ENCODE data around the gene KANSL1L. TPM values are rescaled to one million over a fixed set of nuclear protein-coding genes. Genes with fewer than 3 reads are reported as not detected.

KANSL1L gene
- total RNA-seq, 1 experiment from 2014 or later: 8.8 TPM

- H4K20me1 ChIP-seq (ENCODE audit: insufficient read depth): no peaks in the 10 kb centered on the region
- CTCF ChIA-PET: no interaction called here
- H3K9me2 ChIP-seq (ENCODE audit: insufficient read depth): no peaks in the 10 kb centered on the region
- no peak overlapping the region for H2AFZ ChIP-seq
- POLR2A ChIA-PET (ENCODE audit: unreplicated experiment): no interaction called here
- no peaks in the 10 kb centered on the region for H3K9me3 ChIP-seq (ENCODE audit: insufficient read depth, low read depth)
- no peaks in the 10 kb centered on the region for H3K27me3 ChIP-seq (ENCODE audit: insufficient read depth, low read depth)
- no peak overlapping the region for H3K27ac ChIP-seq
- intact Hi-C loops (cut with micrococcal nuclease; ENCODE audit: unreplicated experiment): no loop called here
- no peak for DNase-seq
- H3K4me1 ChIP-seq (replicated peaks; ENCODE audit: insufficient read depth): no peaks in the 10 kb centered on the region
- no TSS peak for BruUV-seq (replicated peaks)
- no peaks in the 10 kb centered on the region for H3F3A ChIP-seq (ENCODE audit: insufficient read depth, low read depth)
- H3K4me2 ChIP-seq: no peak overlapping the region
- H3K79me2 ChIP-seq (ENCODE audit: low read depth): no peaks in the 10 kb centered on the region
- H3K36me3 ChIP-seq (ENCODE audit: low read depth): no peaks in the 10 kb centered on the region
- H3K4me3 ChIP-seq: no peak overlapping the region
- TF ChIP-seq CTCF (conservative IDR thresholded peaks at IDR 0.05): no peak
- no peak for TF ChIP-seq EZH2 (IDR thresholded peaks at IDR 0.05; ENCODE audit: low read depth)
Observed at GRCh38 chr2:209988010-209988409, 183.2 kb downstream of the KANSL1L start.

GRCh38 chr2:209986415-209986814, 184.8 kb downstream of the KANSL1L start:
- H3F3A ChIP-seq (ENCODE audit: insufficient read depth, low read depth): no peaks in the 10 kb centered on the region
- no peak overlapping the region for H3K4me3 ChIP-seq
- H3K9me2 ChIP-seq (ENCODE audit: insufficient read depth): no peaks in the 10 kb centered on the region
- H2AFZ ChIP-seq: no peak overlapping the region
- no peak overlapping the region for H3K27ac ChIP-seq
- intact Hi-C loops (cut with micrococcal nuclease; ENCODE audit: unreplicated experiment): no loop called here
- BruUV-seq (replicated peaks): no TSS peak
- POLR2A ChIA-PET (ENCODE audit: unreplicated experiment): no interaction called here
- no peaks in the 10 kb centered on the region for H4K20me1 ChIP-seq (ENCODE audit: insufficient read depth)
- no peaks in the 10 kb centered on the region for H3K4me1 ChIP-seq (replicated peaks; ENCODE audit: insufficient read depth)
- no peaks in the 10 kb centered on the region for H3K36me3 ChIP-seq (ENCODE audit: low read depth)
- CTCF ChIA-PET: no interaction called here
- no peaks in the 10 kb centered on the region for H3K9me3 ChIP-seq (ENCODE audit: insufficient read depth, low read depth)
- no peaks in the 10 kb centered on the region for H3K27me3 ChIP-seq (ENCODE audit: insufficient read depth, low read depth)
- no peak for DNase-seq
- no peaks in the 10 kb centered on the region for H3K79me2 ChIP-seq (ENCODE audit: low read depth)
- H3K4me2 ChIP-seq: no peak overlapping the region
- TF ChIP-seq CTCF (conservative IDR thresholded peaks at IDR 0.05) (no peak), EZH2 (IDR thresholded peaks at IDR 0.05; ENCODE audit: low read depth) (no peak)

- CTCF ChIA-PET: no interaction called here
- Histone ChIP-seq H3K27me3 (ENCODE audit: insufficient read depth, low read depth) (no peaks in the 10 kb centered on the region), H3K4me2 (no peak overlapping the region), H3K27ac (no peak overlapping the region), H3K9me2 (ENCODE audit: insufficient read depth) (no peaks in the 10 kb centered on the region), H3K79me2 (ENCODE audit: low read depth) (no peaks in the 10 kb centered on the region), H3K36me3 (ENCODE audit: low read depth) (no peaks in the 10 kb centered on the region), H3K9me3 (ENCODE audit: insufficient read depth, low read depth) (no peaks in the 10 kb centered on the region), H2AFZ (no peak overlapping the region), H3F3A (ENCODE audit: insufficient read depth, low read depth) (no peaks in the 10 kb centered on the region), H3K4me1 (replicated peaks; ENCODE audit: insufficient read depth) (no peaks in the 10 kb centered on the region), H4K20me1 (ENCODE audit: insufficient read depth) (no peaks in the 10 kb centered on the region), H3K4me3 (no peak overlapping the region)
- TF ChIP-seq EZH2 (IDR thresholded peaks at IDR 0.05; ENCODE audit: low read depth) (no peak), CTCF (conservative IDR thresholded peaks at IDR 0.05) (no peak)
- intact Hi-C loops (cut with micrococcal nuclease; ENCODE audit: unreplicated experiment): no loop called here
- no TSS peak for BruUV-seq (replicated peaks)
- no peak for DNase-seq
- POLR2A ChIA-PET (ENCODE audit: unreplicated experiment): no interaction called here
Observed at GRCh38 chr2:209985874-209986273, 185.3 kb downstream of the KANSL1L start.

All from PC-9 (cell line).